Esophagus muscularis mucosa (tissue), 4 donors: Measurements from ENCODE around the gene ATF4. TPM values are rescaled to one million over a fixed set of nuclear protein-coding genes. Genes with fewer than 3 reads are reported as not detected.
A peak's percentile ranks its signal among the peaks of the same experiment; 100 is the strongest.

Experiments used
- DNase-seq: peaks from one replicate; pipeline ENCODE4 v3.0.0-alpha.2; 2017; ENCODE audit errors: extremely low spot score
- H3K27ac ChIP-seq, 4 donors: fragments of 200-600 bp; sonication (generic); replicated peaks in 1 of 4; 1 replicate in 3 of 4; 2 replicates in 1 of 4; pipeline ENCODE4 v1.5.1; 2016 to 2019; ENCODE audit warnings: mild to moderate bottlenecking in 1 of 4
- H3K27me3 ChIP-seq, 4 donors: fragments of 200-600 bp; sonication (generic); one replicate each; pipeline versions ENCODE4 v1.5.1 to v1.6.0; 2016 to 2019
- H3K36me3 ChIP-seq, 4 donors: fragments of 200-600 bp; sonication (generic); one replicate each; pipeline ENCODE4 v1.5.1; 2016 to 2019
- H3K4me1 ChIP-seq, 4 donors: fragments of 200-600 bp; sonication (generic); one replicate each; pipeline ENCODE4 v1.5.1; 2016 to 2019
- H3K4me3 ChIP-seq, 4 donors: fragments of 200-600 bp; sonication (generic); 1 replicate in 2 of 4; 2 replicates in 2 of 4; pipeline ENCODE4 v1.5.1; 2016 to 2019; ENCODE audit warnings: mild to moderate bottlenecking in 4 of 4, moderate library complexity in 1 of 4
- H3K9me3 ChIP-seq, 4 donors: fragments of 200-600 bp; sonication (generic); 1 replicate in 3 of 4; 2 replicates in 1 of 4; pipeline ENCODE4 v1.5.1; 2016 to 2019
- CTCF ChIP-seq, 3 experiments: fragments of 200-600 bp in 2 of 3; fragments of 450-650 bp in 1 of 3; sonication (generic) in 2 of 3; IDR thresholded peaks; one replicate each; pipeline ENCODE4 v1.5.1; 2017 to 2019; ENCODE audit warnings: antibody characterized with exemption in 3 of 3, mild to moderate bottlenecking in 2 of 3, moderate library complexity in 1 of 3
- EP300 ChIP-seq: sonication (generic); formaldehyde crosslinking; IDR thresholded peaks from one replicate; pipeline ENCODE4 v1.6.1; 2017; ENCODE audit warnings: antibody characterized with exemption
- POLR2A ChIP-seq: fragments of 450-650 bp; IDR thresholded peaks from one replicate; pipeline ENCODE4 v1.6.1; 2017; ENCODE audit warnings: antibody characterized with exemption, moderate library complexity, mild to moderate bottlenecking, low read depth
- POLR2AphosphoS5 ChIP-seq, 2 donors: sonication (generic); formaldehyde crosslinking; IDR thresholded peaks; one replicate each; pipeline ENCODE4 v1.6.1; 2017; ENCODE audit warnings: antibody characterized with exemption in 2 of 2
- WGBS: methylation state at CpG from one replicate; pipeline ENCODE4 v1.1.5; 2018; 5-methylcytosine and 5-hydroxymethylcytosine counted together
- intact Hi-C: fragments of 100-400 bp; cut with DNase I; formaldehyde crosslinking; loops from one replicate; pipeline ENCODE4 v1.15.1; 2023
- total RNA-seq, 4 donors: library from RNA; depleted of rRNA; stranded (reverse); fragments of >200 nt; gene quantifications; one replicate each; pipeline versions ENCODE4 v1.1.0 to v1.2.1, GENCODE V29; 2016

The ATF4 gene
- total RNA-seq, 4 donors from 2014 or later, result 516 to 895 (median 721) TPM

GRCh38 chr22:39558950-39559349 lies 38.6 kb downstream of the ATF4 start:
- DNase-seq, result no peak
- Histone ChIP-seq H3K9me3 (no peaks in the 10 kb centered on the region), H3K27ac (no peak overlapping the region), H3K4me1 (peaks cover 9 to 19% (median 15%) of the 10 kb centered on the region in 4 donors), H3K27me3 (peaks cover 3 to 84% (median 31%) of the 10 kb centered on the region in 4 donors), H3K4me3 (no peak overlapping the region), H3K36me3 (no peaks in the 10 kb centered on the region)
- TF ChIP-seq EP300 (no peak), POLR2A (no peak), POLR2AphosphoS5 (IDR thresholded peaks at IDR 0.05) (no peak), CTCF (IDR thresholded peaks at IDR 0.05) (no peak)
- WGBS, result 88% methylated on average over 13 of the region's 14 CpGs
- intact Hi-C loops, result no loop called here

GRCh38 chr22:39559456-39560105 lies 39.2 kb downstream of the ATF4 start:
- no peak overlapping the region for H3K27ac ChIP-seq
- H3K9me3 ChIP-seq, result no peaks in the 10 kb centered on the region
- WGBS, result 58% methylated on average over 10 of the region's 11 CpGs
- H3K4me1 ChIP-seq, result peaks cover 9 to 19% (median 15%) of the 10 kb centered on the region in 4 donors
- no peaks in the 10 kb centered on the region for H3K36me3 ChIP-seq
- H3K27me3 ChIP-seq, result peaks cover 3 to 90% (median 31%) of the 10 kb centered on the region in 4 donors
- no peak overlapping the region for H3K4me3 ChIP-seq
- TF ChIP-seq POLR2AphosphoS5 (IDR thresholded peaks at IDR 0.05) (no peak), CTCF (IDR thresholded peaks at IDR 0.05) (peak in 2 of 3 experiments; percentile 7 to 16), EP300 (no peak)
- intact Hi-C loops, result no loop called here
- DNase-seq, result no peak

- Histone ChIP-seq H3K36me3 (no peaks in the 10 kb centered on the region), H3K9me3 (no peaks in the 10 kb centered on the region), H3K4me3 (no peak overlapping the region), H3K4me1 (peaks cover 9 to 19% (median 15%) of the 10 kb centered on the region in 4 donors), H3K27me3 (peaks cover 3 to 95% (median 31%) of the 10 kb centered on the region in 4 donors), H3K27ac (no peak overlapping the region)
- DNase-seq, result no peak
- TF ChIP-seq CTCF (IDR thresholded peaks at IDR 0.05), result no peak
- no peak for TF ChIP-seq POLR2AphosphoS5 (IDR thresholded peaks at IDR 0.05)
- 78% methylated on average over 6 of the region's 6 CpGs for WGBS
- intact Hi-C loops, result no loop called here
Observed at GRCh38 chr22:39560127-39560526, 39.8 kb downstream of the ATF4 start.

- no peak for DNase-seq
- intact Hi-C loops, result no loop called here
- TF ChIP-seq EP300 (no peak), POLR2A (no peak), POLR2AphosphoS5 (IDR thresholded peaks at IDR 0.05) (no peak)
- H3K27me3 ChIP-seq, result peaks cover 0 to 84% (median 15%) of the 10 kb centered on the region in 4 donors
- no peak overlapping the region for H3K4me3 ChIP-seq
- peaks cover 6 to 8% (median 7%) of the 10 kb centered on the region in 4 donors for H3K4me1 ChIP-seq
- no peaks in the 10 kb centered on the region for H3K36me3 ChIP-seq
- WGBS, result 90% methylated on average over 7 of the region's 9 CpGs
- no peak overlapping the region for H3K27ac ChIP-seq
- H3K9me3 ChIP-seq, result no peaks in the 10 kb centered on the region
Observed at GRCh38 chr22:39562839-39563489, 42.6 kb downstream of the ATF4 start.

- intact Hi-C loops, result no loop called here
- Histone ChIP-seq H3K27ac (no peak overlapping the region), H3K4me1 (no peaks in the 10 kb centered on the region), H3K9me3 (no peaks in the 10 kb centered on the region), H3K36me3 (no peaks in the 10 kb centered on the region), H3K4me3 (no peak overlapping the region), H3K27me3 (peaks cover 0 to 83% (median 7%) of the 10 kb centered on the region in 4 donors)
- TF ChIP-seq CTCF (IDR thresholded peaks at IDR 0.05), result no peak
- 71% methylated on average over 7 of the region's 7 CpGs for WGBS
- no peak for DNase-seq
Observed at GRCh38 chr22:39563571-39564428, 43.4 kb downstream of the ATF4 start.
